ENCODE results near the gene ADCY9. TPM values are rescaled to one million over a fixed set of nuclear protein-coding genes. Genes with fewer than 3 reads are reported as not detected.

Gene ADCY9
- total and polyA plus RNA-seq, 7 experiments from 2014 or later = 0.46 to 14.3 (median 4.2) TPM

DNA sequence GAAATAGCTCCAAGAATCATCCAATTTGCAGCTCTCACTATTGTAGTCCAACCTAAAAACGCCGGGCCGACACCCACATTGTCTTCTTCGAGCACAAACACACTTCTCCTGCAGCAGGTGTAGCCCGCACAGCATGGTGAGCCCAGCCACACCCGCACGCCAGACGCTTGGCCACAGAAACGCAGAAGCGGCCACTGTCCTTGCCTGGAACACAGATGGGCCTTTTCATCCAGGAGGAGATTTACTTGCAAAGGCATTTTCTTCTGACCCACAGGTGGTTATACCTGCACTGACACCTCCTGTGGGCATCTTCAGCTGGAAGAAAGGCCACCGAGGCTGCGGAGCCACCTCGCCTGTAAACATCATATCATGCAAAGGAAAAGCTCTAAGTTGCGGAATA is 98.4 kb downstream of the ADCY9 start:
- Histone ChIP-seq H3K36me3 (ENCODE audit: control insufficient read depth in 2 of 3, insufficient read depth in 3 of 3, low read length in 3 of 3) (no peaks in the 10 kb centered on the region), H3K27ac (ENCODE audit: low read depth, low read length) (no peak overlapping the region), H3K27me3 (ENCODE audit: control insufficient read depth in 2 of 2, insufficient read depth in 2 of 2, low read length in 2 of 2) (no peaks in the 10 kb centered on the region), H3K4me3 (ENCODE audit: low read length) (no peak overlapping the region), H3K4me1 (ENCODE audit: control insufficient read depth in 2 of 2, insufficient read depth in 2 of 2, low read length in 2 of 2) (no peaks in the 10 kb centered on the region), H3K9me3 (ENCODE audit: control insufficient read depth in 2 of 3, low read length in 3 of 3) (no peaks in the 10 kb centered on the region)
- Mint-ChIP-seq H3K4me3 (no peak overlapping the region), H3K4me1 (peaks cover 0 to 26% (median 6%) of the 10 kb centered on the region in 7 donors), H3K27ac (no peak overlapping the region), H3K36me3 (peaks cover 0 to 5% (median 0%) of the 10 kb centered on the region in 5 donors), H3K27me3 (no peaks in the 10 kb centered on the region), H3K9me3 (peaks cover 0 to 3% (median 0%) of the 10 kb centered on the region in 11 donors)
- ATAC-seq = no peak
- intact Hi-C loops (cut with micrococcal nuclease) = no loop called here
- POLR2A ChIA-PET = no interaction called here
- CTCF ChIA-PET = no interaction called here
- DNase-seq = no peak

DNA sequence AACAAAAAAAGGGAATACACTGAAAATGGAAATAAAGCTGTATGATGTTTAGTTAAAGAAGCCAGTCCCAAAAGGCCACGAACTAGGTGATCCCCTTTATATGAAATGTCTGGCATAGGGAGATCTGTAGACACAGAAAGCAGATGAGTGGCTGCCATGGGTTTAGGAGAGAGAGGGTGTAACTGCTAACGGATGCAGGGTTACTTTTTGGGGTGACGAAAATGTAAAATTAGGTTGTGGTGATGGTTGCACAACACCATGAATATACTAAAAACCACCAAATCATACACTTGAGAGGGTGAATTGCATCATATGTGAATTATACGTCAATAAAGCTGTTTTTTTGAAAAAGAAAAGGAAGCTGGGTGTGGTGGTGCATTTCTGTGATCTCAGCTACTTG is 99.6 kb downstream of the ADCY9 start:
- no peaks in the 10 kb centered on the region for H3K27me3 ChIP-seq (ENCODE audit: control insufficient read depth in 2 of 2, insufficient read depth in 2 of 2, low read length in 2 of 2)
- ChIA-PET POLR2A (no interaction called here), CTCF (no interaction called here)
- Mint-ChIP-seq H3K4me3 (no peak overlapping the region), H3K9me3 (peaks cover 0 to 3% (median 0%) of the 10 kb centered on the region in 11 donors), H3K36me3 (peaks cover 0 to 5% (median 0%) of the 10 kb centered on the region in 5 donors), H3K4me1 (peaks cover 0 to 26% (median 6%) of the 10 kb centered on the region in 7 donors), H3K27me3 (no peaks in the 10 kb centered on the region), H3K27ac (no peak overlapping the region)
- no peaks in the 10 kb centered on the region for H3K36me3 ChIP-seq (ENCODE audit: control insufficient read depth in 2 of 3, insufficient read depth in 3 of 3, low read length in 3 of 3)
- DNase-seq (no peak), ATAC-seq (peak; percentile 88)
- no peaks in the 10 kb centered on the region for H3K4me1 ChIP-seq (ENCODE audit: control insufficient read depth in 2 of 2, insufficient read depth in 2 of 2, low read length in 2 of 2)
- no peak overlapping the region for H3K27ac ChIP-seq (ENCODE audit: low read depth, low read length)
- intact Hi-C loops (cut with micrococcal nuclease) = no loop called here
- no peaks in the 10 kb centered on the region for H3K9me3 ChIP-seq (ENCODE audit: control insufficient read depth in 2 of 3, low read length in 3 of 3)
- H3K4me3 ChIP-seq (ENCODE audit: low read length) = no peak overlapping the region

DNA sequence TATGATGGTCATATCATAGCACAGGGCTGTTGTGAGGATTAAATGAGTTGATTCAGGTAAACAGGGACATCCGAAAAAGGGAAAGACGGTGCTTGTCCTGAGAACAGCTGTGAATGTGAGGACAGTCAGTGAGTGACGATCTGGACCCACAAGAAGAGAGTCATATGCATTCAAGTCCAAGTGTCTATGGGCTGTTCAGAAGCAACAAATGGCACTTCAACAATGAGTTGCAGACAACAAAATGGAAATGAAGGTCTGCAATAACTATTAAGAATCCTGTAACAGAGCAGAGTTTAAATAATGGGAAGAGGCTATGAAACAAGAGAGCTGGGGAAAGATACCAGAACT is 100.3 kb downstream of the ADCY9 start:
- peak overlapping the region in 1 of 9 donors; percentile 71 for H3K27ac Mint-ChIP-seq

DNA sequence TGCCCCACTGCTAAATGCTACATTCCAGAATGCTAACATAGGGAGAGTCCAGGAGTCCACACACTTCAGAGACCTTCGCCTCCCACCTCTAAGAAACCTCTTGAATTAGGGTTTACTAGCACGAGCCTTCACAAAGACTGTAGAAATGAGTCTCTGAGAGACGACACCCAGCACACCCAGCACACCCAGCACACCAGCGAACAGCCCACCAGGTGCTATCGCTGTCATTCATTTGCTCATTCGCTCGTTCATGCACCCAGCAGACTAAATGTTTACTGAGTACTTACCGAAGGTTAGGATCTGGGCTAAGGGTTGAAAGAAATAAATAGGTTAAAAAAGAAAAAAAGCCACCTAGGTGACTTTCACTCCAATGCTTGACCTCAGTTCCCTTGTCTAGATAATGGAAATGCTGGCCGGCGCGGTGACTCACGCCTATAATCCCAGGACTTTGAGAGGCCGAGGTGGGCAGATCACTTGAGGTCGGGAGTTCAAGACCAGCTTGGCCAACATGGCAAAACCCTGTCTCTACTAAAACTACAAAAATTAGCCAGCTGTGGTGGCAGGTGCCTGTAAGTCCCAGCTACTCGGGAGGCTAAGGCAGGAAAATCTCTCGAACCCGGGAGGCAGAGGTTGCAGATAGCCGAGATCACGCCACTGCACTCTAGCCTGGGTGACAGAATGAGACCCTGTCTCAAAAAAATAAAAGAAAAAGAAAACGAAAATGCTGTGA is 100.8 kb downstream of the ADCY9 start:
- Mint-ChIP-seq H3K27me3 (no peaks in the 10 kb centered on the region), H3K9me3 (peaks cover 0 to 3% (median 0%) of the 10 kb centered on the region in 11 donors), H3K4me3 (no peak overlapping the region), H3K36me3 (peaks cover 0 to 5% (median 3%) of the 10 kb centered on the region in 5 donors), H3K4me1 (peaks cover 0 to 27% (median 6%) of the 10 kb centered on the region in 7 donors), H3K27ac (no peak overlapping the region)
- no peak for ATAC-seq
- ChIA-PET POLR2A (no interaction called here), CTCF (no interaction called here)
- intact Hi-C loops (cut with micrococcal nuclease) = no loop called here
- no peaks in the 10 kb centered on the region for H3K36me3 ChIP-seq (ENCODE audit: control insufficient read depth in 2 of 3, insufficient read depth in 3 of 3, low read length in 3 of 3)
- no peak for DNase-seq
- H3K9me3 ChIP-seq (ENCODE audit: control insufficient read depth in 2 of 3, low read length in 3 of 3) = no peaks in the 10 kb centered on the region
- no peak overlapping the region for H3K27ac ChIP-seq (ENCODE audit: low read depth, low read length)
- no peaks in the 10 kb centered on the region for H3K4me1 ChIP-seq (ENCODE audit: control insufficient read depth in 2 of 2, insufficient read depth in 2 of 2, low read length in 2 of 2)
- H3K27me3 ChIP-seq (ENCODE audit: control insufficient read depth in 2 of 2, insufficient read depth in 2 of 2, low read length in 2 of 2) = no peaks in the 10 kb centered on the region
- H3K4me3 ChIP-seq (ENCODE audit: low read length) = no peak overlapping the region

More for the DNA sequence above, 100.3 kb downstream of the ADCY9 start:
- Mint-ChIP-seq H3K4me1 (peaks cover 0 to 23% (median 6%) of the 10 kb centered on the region in 7 donors), H3K27me3 (no peaks in the 10 kb centered on the region), H3K36me3 (peaks cover 0 to 5% (median 3%) of the 10 kb centered on the region in 5 donors), H3K9me3 (peaks cover 0 to 3% (median 0%) of the 10 kb centered on the region in 11 donors), H3K4me3 (peak overlapping the region in 1 of 10 donors; percentile 11)
- ATAC-seq (no peak), DNase-seq (no peak)
- Histone ChIP-seq H3K4me1 (ENCODE audit: control insufficient read depth in 2 of 2, insufficient read depth in 2 of 2, low read length in 2 of 2) (no peaks in the 10 kb centered on the region), H3K27ac (ENCODE audit: low read depth, low read length) (no peak overlapping the region), H3K9me3 (ENCODE audit: control insufficient read depth in 2 of 3, low read length in 3 of 3) (no peaks in the 10 kb centered on the region), H3K36me3 (ENCODE audit: control insufficient read depth in 2 of 3, insufficient read depth in 3 of 3, low read length in 3 of 3) (no peaks in the 10 kb centered on the region), H3K27me3 (ENCODE audit: control insufficient read depth in 2 of 2, insufficient read depth in 2 of 2, low read length in 2 of 2) (no peaks in the 10 kb centered on the region), H3K4me3 (ENCODE audit: low read length) (no peak overlapping the region)
- ChIA-PET CTCF (no interaction called here), POLR2A (no interaction called here)
- intact Hi-C loops (cut with micrococcal nuclease) = no loop called here

DNA sequence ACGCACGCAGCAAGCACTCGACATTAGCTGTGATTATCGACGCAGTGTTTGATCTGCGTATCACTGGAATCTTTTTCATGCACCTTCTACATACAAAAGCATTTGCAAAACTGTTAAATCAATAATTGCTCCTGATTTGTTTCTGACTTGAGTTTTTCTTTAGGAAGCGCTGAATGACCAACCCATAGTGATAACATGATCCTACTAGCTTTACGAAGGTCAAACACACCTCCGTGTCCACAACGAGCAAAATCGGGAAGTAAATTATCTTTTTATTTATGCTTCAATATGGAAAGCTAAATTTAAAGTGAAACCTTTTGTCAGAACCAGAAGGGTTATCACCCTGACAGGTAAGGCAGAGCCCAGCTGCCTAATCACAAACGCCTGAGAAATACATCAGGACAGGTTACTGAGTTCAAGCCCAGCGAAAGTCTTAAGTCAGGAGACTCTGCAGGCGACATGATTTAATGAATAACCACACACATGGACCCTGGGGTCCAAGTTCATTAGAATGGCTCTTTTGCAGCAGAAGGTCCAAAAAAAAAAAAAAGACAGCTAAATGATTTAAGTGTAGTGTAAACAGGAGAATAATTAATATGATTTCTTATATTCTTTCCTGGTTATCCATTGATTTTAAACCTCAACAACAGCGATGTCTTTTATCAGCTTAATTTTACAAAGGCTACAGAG is 104.2 kb downstream of the ADCY9 start:
- H3K9me3 Mint-ChIP-seq = peaks cover 0 to 3% (median 0%) of the 10 kb centered on the region in 11 donors
- CTCF ChIA-PET = no interaction called here
- no peak overlapping the region for H3K27ac ChIP-seq (ENCODE audit: low read depth, low read length)

DNA sequence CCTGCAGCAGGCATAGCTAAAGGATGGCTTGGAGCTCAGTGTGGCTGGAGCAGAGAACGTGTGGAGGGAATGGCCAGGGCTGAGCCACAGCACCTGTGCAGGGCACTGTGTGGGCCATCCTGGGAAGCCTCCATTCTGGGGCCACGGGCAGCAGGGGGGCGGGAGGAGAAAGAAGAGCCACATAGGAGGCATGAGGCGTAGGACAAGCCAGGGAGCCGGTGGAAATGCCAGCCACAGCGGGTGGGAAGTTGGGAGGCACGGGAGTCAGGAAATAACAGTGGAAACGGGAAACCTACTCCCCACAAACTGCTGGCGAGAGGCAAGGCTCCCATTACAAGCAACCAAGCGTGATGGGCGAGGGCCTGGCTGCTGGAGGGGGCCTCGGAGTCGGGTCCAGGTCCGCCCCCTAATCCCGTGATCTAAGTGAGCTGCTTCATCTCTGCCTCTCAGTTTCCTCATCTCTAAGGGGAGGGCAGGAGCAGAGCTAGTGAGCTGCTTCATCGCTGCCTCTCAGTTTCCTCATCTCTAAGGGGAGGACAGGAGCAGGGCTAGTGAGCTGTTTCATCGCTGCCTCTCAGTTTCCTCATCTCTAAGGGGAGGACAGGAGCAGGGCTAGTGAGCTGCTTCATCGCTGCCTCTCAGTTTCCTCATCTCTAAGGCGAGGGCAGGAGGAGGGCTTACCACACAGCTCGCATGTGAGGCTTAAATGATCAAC is 104.9 kb downstream of the ADCY9 start:
- DNase-seq (no peak), ATAC-seq (peak; percentile 68)
- CTCF ChIA-PET = no interaction called here
- Mint-ChIP-seq H3K4me3 (no peak overlapping the region), H3K27ac (no peak overlapping the region), H3K27me3 (no peaks in the 10 kb centered on the region), H3K36me3 (peaks cover 0 to 16% (median under 1%) of the 10 kb centered on the region in 5 donors), H3K4me1 (peaks cover 0 to 20% (median 0%) of the 10 kb centered on the region in 7 donors), H3K9me3 (no peaks in the 10 kb centered on the region)
- no peaks in the 10 kb centered on the region for H3K9me3 ChIP-seq (ENCODE audit: control insufficient read depth in 2 of 3, low read length in 3 of 3)
- POLR2A ChIA-PET = no interaction called here
- no peaks in the 10 kb centered on the region for H3K4me1 ChIP-seq (ENCODE audit: control insufficient read depth in 2 of 2, insufficient read depth in 2 of 2, low read length in 2 of 2)
- no peaks in the 10 kb centered on the region for H3K36me3 ChIP-seq (ENCODE audit: control insufficient read depth in 2 of 3, insufficient read depth in 3 of 3, low read length in 3 of 3)
- H3K27me3 ChIP-seq (ENCODE audit: control insufficient read depth in 2 of 2, insufficient read depth in 2 of 2, low read length in 2 of 2) = no peaks in the 10 kb centered on the region
- intact Hi-C loops (cut with micrococcal nuclease) = no loop called here
- no peak overlapping the region for H3K4me3 ChIP-seq (ENCODE audit: low read length)
- no peak overlapping the region for H3K27ac ChIP-seq (ENCODE audit: low read depth, low read length)

More for the DNA sequence above, 104.2 kb downstream of the ADCY9 start:
- H3K36me3 ChIP-seq (ENCODE audit: control insufficient read depth in 2 of 3, insufficient read depth in 3 of 3, low read length in 3 of 3) = no peaks in the 10 kb centered on the region
- POLR2A ChIA-PET = no interaction called here
- no peak for DNase-seq
- H3K36me3 Mint-ChIP-seq = peaks cover 0 to 13% (median 3%) of the 10 kb centered on the region in 5 donors
- no peak overlapping the region for H3K4me3 Mint-ChIP-seq
- no peaks in the 10 kb centered on the region for H3K27me3 Mint-ChIP-seq
- peaks cover 0 to 20% (median 3%) of the 10 kb centered on the region in 7 donors for H3K4me1 Mint-ChIP-seq
- ATAC-seq = no peak
- H3K4me3 ChIP-seq (ENCODE audit: low read length) = no peak overlapping the region
- H3K9me3 ChIP-seq (ENCODE audit: control insufficient read depth in 2 of 3, low read length in 3 of 3) = no peaks in the 10 kb centered on the region
- no peaks in the 10 kb centered on the region for H3K27me3 ChIP-seq (ENCODE audit: control insufficient read depth in 2 of 2, insufficient read depth in 2 of 2, low read length in 2 of 2)
- intact Hi-C loops (cut with micrococcal nuclease) = no loop called here
- H3K27ac Mint-ChIP-seq = no peak overlapping the region
- H3K4me1 ChIP-seq (ENCODE audit: control insufficient read depth in 2 of 2, insufficient read depth in 2 of 2, low read length in 2 of 2) = no peaks in the 10 kb centered on the region
